ENCODE results near the gene BOC.

DNA sequence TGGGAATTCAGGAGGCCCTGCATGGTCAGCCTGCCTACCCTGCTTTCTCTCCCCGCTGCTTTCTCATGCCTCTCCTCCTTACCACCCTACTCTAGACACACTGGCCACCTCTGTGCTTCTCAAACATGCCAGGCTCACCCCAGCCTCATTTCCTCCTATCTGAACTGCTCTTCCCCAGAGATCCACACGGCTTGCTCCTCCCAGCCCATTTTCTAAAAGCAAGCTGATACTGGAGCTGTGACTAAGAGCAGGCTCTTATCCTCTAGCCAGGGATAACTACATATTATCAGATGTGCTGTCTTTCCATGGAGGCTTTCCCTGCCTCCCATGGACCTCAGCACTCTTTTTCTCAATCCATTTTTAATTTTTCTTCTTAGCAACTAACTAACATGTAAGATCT, 85.9 kb downstream of the BOC start:
- no peak for TF ChIP-seq CTCF (IDR thresholded peaks at IDR 0.05 in 4 of 5, conservative IDR thresholded peaks at IDR 0.05 in 1 of 5)
- TF ChIP-seq POLR2A (IDR thresholded peaks at IDR 0.05): no peak
